H9 (cell line): ENCODE results near the gene DUSP16. TPM values are rescaled to one million over a fixed set of nuclear protein-coding genes. Genes with fewer than 3 reads are reported as not detected.
A peak's percentile ranks its signal among the peaks of the same experiment; 100 is the strongest.

Experiments used
- DNase-seq: peaks from one replicate; pipeline ENCODE4 v3.0.0-alpha.2; 2017
- H2AFZ ChIP-seq: one replicate; pipeline ENCODE4 v1.6.1; 2013; ENCODE audit warnings: mild to moderate bottlenecking, low read length, control low read depth, moderate library complexity
- H2AK5ac ChIP-seq: 2 replicates; pipeline ENCODE4 v1.6.1; 2013; ENCODE audit warnings: low read length, control low read depth, mixed read lengths; ENCODE audit not compliant: insufficient read length
- H2BK120ac ChIP-seq: one replicate; pipeline ENCODE4 v1.6.1; 2013; ENCODE audit warnings: low read depth, mild to moderate bottlenecking, low read length, control low read depth, inconsistent platforms; ENCODE audit not compliant: poor library complexity, severe bottlenecking
- H2BK12ac ChIP-seq: 2 replicates; pipeline ENCODE4 v1.6.1; 2013; ENCODE audit warnings: low read length, control low read depth, mixed read lengths, low read depth; ENCODE audit not compliant: insufficient read length
- H2BK15ac ChIP-seq: 2 replicates; pipeline ENCODE4 v1.6.1; 2013; ENCODE audit warnings: low read depth, low read length, control low read depth
- H2BK20ac ChIP-seq: one replicate; pipeline ENCODE4 v1.6.1; 2013; ENCODE audit warnings: low read depth, mild to moderate bottlenecking, low read length, control low read depth, inconsistent platforms; ENCODE audit not compliant: poor library complexity, severe bottlenecking
- H2BK5ac ChIP-seq: 2 replicates; pipeline ENCODE4 v1.6.1; 2013; ENCODE audit warnings: low read length, control low read depth, mixed read lengths; ENCODE audit not compliant: insufficient read length
- H3K14ac ChIP-seq: 2 replicates; pipeline ENCODE4 v1.6.1; 2013; ENCODE audit warnings: low read length, control low read depth; ENCODE audit not compliant: insufficient read depth
- H3K18ac ChIP-seq: 2 replicates; pipeline ENCODE4 v1.6.1; 2013; ENCODE audit warnings: low read depth, mild to moderate bottlenecking, mixed read lengths, low read length, control low read depth; ENCODE audit not compliant: insufficient read length
- H3K23ac ChIP-seq: 2 replicates; pipeline ENCODE4 v1.6.1; 2013; ENCODE audit warnings: low read length, control low read depth, mixed read lengths, low read depth; ENCODE audit not compliant: insufficient read length
- H3K23me2 ChIP-seq: 2 replicates; pipeline ENCODE4 v1.6.1; 2013; ENCODE audit warnings: low read depth, mild to moderate bottlenecking, mixed read lengths, low read length, control low read depth; ENCODE audit not compliant: insufficient read length, poor library complexity, severe bottlenecking
- H3K27ac ChIP-seq: 2 replicates; pipeline ENCODE4 v1.5.1; 2013; ENCODE audit warnings: low read length, control low read depth, mixed read lengths, low read depth; ENCODE audit not compliant: insufficient read length
- H3K27me3 ChIP-seq: 2 replicates; pipeline ENCODE4 v1.6.1; 2013; ENCODE audit warnings: low read length, control low read depth, inconsistent platforms; ENCODE audit not compliant: insufficient read depth
- H3K4ac ChIP-seq: 2 replicates; pipeline ENCODE4 v1.6.1; 2013; ENCODE audit warnings: low read depth, mild to moderate bottlenecking, control low read depth, inconsistent platforms, low read length, moderate library complexity
- H3K4me1 ChIP-seq: 2 replicates; pipeline ENCODE4 v1.6.1; 2013; ENCODE audit warnings: low read length, control low read depth, inconsistent platforms; ENCODE audit not compliant: insufficient read depth
- H3K4me2 ChIP-seq: 2 replicates; pipeline ENCODE4 v1.6.1; 2013; ENCODE audit warnings: low read length, control low read depth, mixed read lengths; ENCODE audit not compliant: insufficient read length, insufficient read depth
- H3K56ac ChIP-seq: 2 replicates; pipeline ENCODE4 v1.6.1; 2013; ENCODE audit warnings: low read depth, mild to moderate bottlenecking, mixed read lengths, low read length, control low read depth; ENCODE audit not compliant: insufficient read length
- H3K79me1 ChIP-seq: 2 replicates; pipeline ENCODE4 v1.6.1; 2013; ENCODE audit warnings: low read depth, mild to moderate bottlenecking, moderate library complexity, low read length, control low read depth, inconsistent platforms; ENCODE audit not compliant: insufficient read depth, poor library complexity, severe bottlenecking
- H3K79me2 ChIP-seq: 2 replicates; pipeline ENCODE4 v1.6.1; 2013; ENCODE audit warnings: low read length, control low read depth, inconsistent platforms; ENCODE audit not compliant: insufficient read depth
- H3K9ac ChIP-seq: 2 replicates; pipeline ENCODE4 v1.6.1; 2013; ENCODE audit warnings: low read length, control low read depth, mixed read lengths; ENCODE audit not compliant: insufficient read length; ENCODE audit errors: extremely low read depth
- H3K9me3 ChIP-seq: one replicate; pipeline ENCODE4 v1.6.1; 2013; ENCODE audit warnings: low read depth, low read length, inconsistent platforms; ENCODE audit not compliant: control insufficient read depth
- H3T11ph ChIP-seq: one replicate; pipeline ENCODE4 v1.6.1; 2013; ENCODE audit warnings: mild to moderate bottlenecking, low read length, control low read depth, inconsistent platforms
- H4K20me1 ChIP-seq: one replicate; pipeline ENCODE4 v1.6.1; 2013; ENCODE audit not compliant: control insufficient read depth, insufficient read length, insufficient read depth
- H4K5ac ChIP-seq: 2 replicates; pipeline ENCODE4 v1.6.1; 2013; ENCODE audit warnings: low read depth, mild to moderate bottlenecking, mixed read lengths, low read length, control low read depth; ENCODE audit not compliant: insufficient read length
- H4K8ac ChIP-seq: replicated peaks from 2 replicates; pipeline ENCODE4 v1.6.1; 2013; ENCODE audit warnings: low read length, control low read depth, mixed read lengths, low read depth; ENCODE audit not compliant: insufficient read length
- H4K91ac ChIP-seq: 2 replicates; pipeline ENCODE4 v1.6.1; 2013; ENCODE audit warnings: low read depth, mild to moderate bottlenecking, moderate library complexity, mixed read lengths, low read length, control low read depth; ENCODE audit not compliant: insufficient read length
- H3K27ac Mint-ChIP-seq, 3 experiments: 2 replicates in 2 of 3; 3 replicates in 1 of 3; pipeline ENCODE4 v1.8.0; 2020 to 2021; ENCODE audit warnings: mixed read lengths in 3 of 3, mild to moderate bottlenecking in 1 of 3, moderate library complexity in 1 of 3
- H3K27me3 Mint-ChIP-seq: 2 replicates; pipeline ENCODE4 v1.8.0; 2021; ENCODE audit warnings: low read depth, mild to moderate bottlenecking, moderate library complexity, mixed read lengths
- H3K36me3 Mint-ChIP-seq, 3 experiments: 2 replicates in 2 of 3; 3 replicates in 1 of 3; pipeline ENCODE4 v1.8.0; 2020 to 2021; ENCODE audit warnings: low read depth in 3 of 3, mixed read lengths in 3 of 3; ENCODE audit not compliant: insufficient read depth in 1 of 3
- H3K4me1 Mint-ChIP-seq, 2 experiments: 2 replicates each; pipeline ENCODE4 v1.8.0; 2020; ENCODE audit warnings: mixed read lengths in 2 of 2
- H3K4me3 Mint-ChIP-seq, 2 experiments: 2 replicates in 1 of 2; 3 replicates in 1 of 2; pipeline ENCODE4 v1.8.0; 2020 to 2021; ENCODE audit warnings: mild to moderate bottlenecking in 2 of 2, mixed read lengths in 2 of 2, moderate library complexity in 1 of 2
- H3K9me3 Mint-ChIP-seq, 2 experiments: 2 replicates in 1 of 2; 3 replicates in 1 of 2; pipeline ENCODE4 v1.8.0; 2020; ENCODE audit warnings: mild to moderate bottlenecking in 2 of 2, mixed read lengths in 2 of 2, moderate library complexity in 1 of 2
- CTCF ChIP-seq: fragments of 200-600 bp; sonication (generic); conservative IDR thresholded peaks from 3 replicates; pipeline ENCODE4 v1.8.0; 2021; ENCODE audit warnings: antibody characterized with exemption, mild to moderate bottlenecking
- WGBS: extraction: QIAGEN DNeasy Blood & Tissue Kit; methylation state at CpG from one replicate; pipeline ENCODE4 v1.1.7; 2013; ENCODE audit warnings: missing lambda C conversion rate, low lambda C conversion rate, mixed read lengths; ENCODE audit not compliant: insufficient read length; ENCODE audit errors: extremely low coverage; 5-methylcytosine and 5-hydroxymethylcytosine counted together
- total RNA-seq: library from RNA; stranded (reverse); gene quantifications from 2 replicates; pipeline ENCODE4 v1.2.1, GENCODE V29; 2021

The DUSP16 gene
- total RNA-seq, 1 experiment from 2014 or later, result 64.0 TPM

GRCh38 chr12:12501121-12501520, 61.5 kb downstream of the DUSP16 start:
- H4K8ac ChIP-seq, result no peak overlapping the region
- H3K4me3 Mint-ChIP-seq, result no peak overlapping the region
- H3T11ph ChIP-seq, result no peak overlapping the region
- H3K23ac ChIP-seq, result no peak overlapping the region
- H3K27ac Mint-ChIP-seq, result peak overlapping the region in 2 of 3 experiments; percentile 25 to 46; a peak in 3 of 7 replicates
- H3K79me2 ChIP-seq, result peaks cover 8% of the 10 kb centered on the region; the same call in 1 of the 2 replicates
- H3K27me3 ChIP-seq, result no peaks in the 10 kb centered on the region
- H3K4ac ChIP-seq, result no peak overlapping the region
- H3K9me3 Mint-ChIP-seq, result no peaks in the 10 kb centered on the region
- no peak overlapping the region for H3K56ac ChIP-seq
- H3K23me2 ChIP-seq, result no peaks in the 10 kb centered on the region
- no peak overlapping the region for H2AK5ac ChIP-seq
- H3K36me3 Mint-ChIP-seq, result peaks cover 5 to 19% (median 13%) of the 10 kb centered on the region in 3 experiments; a peak in 5 of 7 replicates
- no peak overlapping the region for H3K18ac ChIP-seq
- peaks cover 52 to 53% of the 10 kb centered on the region in 2 experiments for H3K4me1 Mint-ChIP-seq
- no peak overlapping the region for H3K4me2 ChIP-seq
- no peak for TF ChIP-seq CTCF
- no peaks in the 10 kb centered on the region for H4K20me1 ChIP-seq
- no peak overlapping the region for H4K91ac ChIP-seq
- H2BK5ac ChIP-seq, result no peak overlapping the region
- H2BK20ac ChIP-seq, result no peak overlapping the region
- WGBS, result 100% methylated on average over 1 of the region's 3 CpGs
- H3K79me1 ChIP-seq, result peaks cover 13% of the 10 kb centered on the region
- H4K5ac ChIP-seq, result no peak overlapping the region
- no peak overlapping the region for H2AFZ ChIP-seq
- H2BK120ac ChIP-seq, result no peak overlapping the region
- H3K9me3 ChIP-seq, result no peaks in the 10 kb centered on the region
- H2BK12ac ChIP-seq, result no peak overlapping the region
- no peak overlapping the region for H3K27ac ChIP-seq
- H2BK15ac ChIP-seq, result no peak overlapping the region
- no peak overlapping the region for H3K14ac ChIP-seq
- no peak for DNase-seq
- H3K4me1 ChIP-seq, result peaks cover 4% of the 10 kb centered on the region; the same call in 1 of the 2 replicates
- H3K27me3 Mint-ChIP-seq, result no peaks in the 10 kb centered on the region
- no peak overlapping the region for H3K9ac ChIP-seq
